COR-L47 (cell line): ENCODE results near the gene ANOS1.
A peak's percentile ranks its signal among the peaks of the same experiment; 100 is the strongest.
"Not testable (repeated sequence)": the region's sequence is repeated elsewhere in the genome, so short reads cannot be mapped to it uniquely, and the experiment has no call there.

Source experiments
- DNase-seq: peaks from one replicate; lab custom pipeline; 2025; lab: John Stamatoyannopoulos, UW

ANOS1 gene

GRCh38 chrX:8731559-8732395 is at the start of gene ANOS1:
ANOS1 (minus strand) TSS chrX:8732137; CDS start chrX:8732036, 101 bp downstream.
- no peak for DNase-seq

GRCh38 chrX:8773117-8773516 is 41.2 kb upstream of the ANOS1 start:
- no peak for DNase-seq

GRCh38 chrX:8760021-8760420 is 28.1 kb upstream of the ANOS1 start:
- DNase-seq: no peak

GRCh38 chrX:8758706-8759105 is 26.8 kb upstream of the ANOS1 start:
- not testable (repeated sequence) for DNase-seq

GRCh38 chrX:8757609-8758389 is 25.9 kb upstream of the ANOS1 start:
- DNase-seq: not testable (repeated sequence)

- no peak for DNase-seq
These were observed 23.9 kb upstream of the ANOS1 start for GRCh38 chrX:8755813-8756212.

GRCh38 chrX:8755116-8755515 is 23.2 kb upstream of the ANOS1 start:
- peak; percentile 2 for DNase-seq

GRCh38 chrX:8749697-8750096 is 17.8 kb upstream of the ANOS1 start:
- no peak for DNase-seq

- DNase-seq: no peak
These were observed 16.9 kb upstream of the ANOS1 start for GRCh38 chrX:8748855-8749254.

GRCh38 chrX:8743126-8743732 is 11.3 kb upstream of the ANOS1 start:
- DNase-seq: peak; percentile 3

GRCh38 chrX:8741981-8742380 is 10.0 kb upstream of the ANOS1 start:
- DNase-seq: no peak

- peak; percentile 14 for DNase-seq
These were observed 6.8 kb upstream of the ANOS1 start for GRCh38 chrX:8738588-8739189.

- no peak for DNase-seq
These were observed 5.9 kb upstream of the ANOS1 start for GRCh38 chrX:8737883-8738282.

GRCh38 chrX:8730812-8731558 is 952 bp downstream of the ANOS1 start:
- no peak for DNase-seq

GRCh38 chrX:8729811-8730210 is 2.1 kb downstream of the ANOS1 start:
- no peak for DNase-seq

- no peak for DNase-seq
These were observed 2.9 kb downstream of the ANOS1 start for GRCh38 chrX:8728932-8729535.

- DNase-seq: peak; percentile 47
These were observed 5.8 kb downstream of the ANOS1 start for GRCh38 chrX:8726031-8726652.

- no peak for DNase-seq
These were observed 7.6 kb downstream of the ANOS1 start for GRCh38 chrX:8724300-8724699.

GRCh38 chrX:8721536-8721935 is 10.4 kb downstream of the ANOS1 start:
- DNase-seq: no peak

GRCh38 chrX:8720136-8720535 is 11.8 kb downstream of the ANOS1 start:
- no peak for DNase-seq

- no peak for DNase-seq
These were observed 14.6 kb downstream of the ANOS1 start for GRCh38 chrX:8717354-8717753.
